ENCODE measurements around the gene TNXB. TPM values are rescaled to one million over a fixed set of nuclear protein-coding genes. Genes with fewer than 3 reads are reported as not detected.
"Not testable (repeated sequence)": the region's sequence is repeated elsewhere in the genome, so short reads cannot be mapped to it uniquely, and the experiment has no call there.

Gene TNXB
- total and polyA plus RNA-seq, 7 experiments from 2014 or later, result 0.43 to 17.2 (median 12.5) TPM; not detected in 1

DNA sequence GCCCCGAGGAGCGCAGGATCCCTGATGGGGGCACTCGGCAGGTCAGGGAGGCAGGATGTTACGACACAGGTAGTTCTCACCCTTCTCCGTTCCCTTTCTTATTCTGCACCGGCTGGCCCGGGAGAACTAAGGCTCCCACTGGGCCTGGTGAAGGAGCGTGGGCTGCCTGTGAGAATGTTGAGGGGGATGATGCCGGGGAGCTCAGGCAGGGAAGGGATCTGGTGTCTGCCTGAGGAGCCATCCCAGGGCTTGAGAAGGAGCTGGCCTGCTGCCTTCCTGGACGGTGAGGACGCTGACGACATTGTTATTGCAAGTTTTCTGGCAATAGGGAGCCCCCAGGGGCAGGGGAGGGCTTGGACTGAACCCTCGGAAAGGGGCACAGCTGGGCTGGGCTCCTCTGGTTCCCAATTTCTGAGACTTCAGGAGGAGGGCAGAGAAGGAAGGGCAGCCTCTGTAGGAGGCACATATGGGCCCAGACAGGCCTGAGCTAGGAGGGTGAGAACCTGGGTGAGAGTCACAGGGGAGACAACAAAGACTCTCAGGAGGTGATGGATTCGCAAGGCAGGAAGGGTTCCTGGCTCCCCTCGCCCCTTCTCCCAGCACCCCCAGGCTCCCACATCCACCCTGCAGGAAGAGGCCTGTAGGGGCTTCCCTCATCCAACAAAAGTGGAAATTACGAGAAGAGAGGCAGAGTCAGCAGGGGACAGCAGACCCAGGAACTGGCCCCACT lies 38.2 kb downstream of the TNXB start:
- Histone ChIP-seq H3K4me1 (ENCODE audit: control insufficient read depth in 2 of 2, insufficient read depth in 2 of 2, low read length in 2 of 2) (no peaks in the 10 kb centered on the region), H3K27ac (ENCODE audit: low read depth, low read length) (no peak overlapping the region), H3K9me3 (ENCODE audit: control insufficient read depth in 2 of 3, low read length in 3 of 3) (no peaks in the 10 kb centered on the region), H3K36me3 (ENCODE audit: control insufficient read depth in 2 of 3, insufficient read depth in 3 of 3, low read length in 3 of 3) (no peaks in the 10 kb centered on the region), H3K4me3 (ENCODE audit: low read length) (no peak overlapping the region), H3K27me3 (ENCODE audit: control insufficient read depth in 2 of 2, insufficient read depth in 2 of 2, low read length in 2 of 2) (no peaks in the 10 kb centered on the region)
- Mint-ChIP-seq H3K27me3 (peaks cover 0 to 11% (median 0%) of the 10 kb centered on the region in 5 donors), H3K36me3 (peaks cover 0 to 15% (median 8%) of the 10 kb centered on the region in 5 donors), H3K9me3 (no peaks in the 10 kb centered on the region), H3K4me3 (no peak overlapping the region), H3K4me1 (peaks cover 0 to 3% (median 0%) of the 10 kb centered on the region in 7 donors), H3K27ac (no peak overlapping the region)
- intact Hi-C loops (cut with micrococcal nuclease), result no loop called here
- ATAC-seq (no peak), DNase-seq (no peak)
- ChIA-PET POLR2A (no interaction called here), CTCF (no interaction called here)

DNA sequence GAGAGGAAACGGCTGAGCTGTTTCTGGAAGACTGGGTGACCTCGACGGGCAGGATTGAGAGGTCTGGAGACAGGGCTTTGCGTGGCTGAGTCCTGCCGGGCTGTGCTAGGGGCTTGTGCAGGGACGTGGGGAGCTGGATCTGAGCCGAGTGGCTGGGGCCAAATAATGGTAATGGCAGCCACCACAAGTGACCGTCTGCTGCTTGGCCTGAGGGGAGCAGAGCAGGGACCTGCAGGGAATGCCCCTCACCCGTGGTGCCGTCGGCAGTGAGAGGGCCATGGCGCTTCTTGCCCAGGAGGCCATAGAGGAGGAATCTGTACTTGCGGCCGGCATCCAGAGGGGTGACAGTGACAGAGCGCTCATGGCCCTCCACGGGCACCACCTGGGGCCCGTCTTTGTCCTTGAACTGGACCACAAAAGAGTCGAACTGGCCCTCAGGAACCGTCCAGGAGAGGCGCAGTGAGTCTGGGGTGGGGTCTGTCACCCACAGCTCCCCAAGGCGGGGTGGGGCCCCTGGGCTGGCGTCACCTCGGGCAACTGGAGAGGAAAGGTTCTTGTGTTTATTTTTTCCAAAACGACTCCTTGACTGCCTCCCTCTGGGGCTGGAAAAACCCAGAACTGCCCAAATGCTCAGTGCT lies 39.1 kb downstream of the TNXB start:
- Histone ChIP-seq H3K4me1 (ENCODE audit: control insufficient read depth in 2 of 2, insufficient read depth in 2 of 2, low read length in 2 of 2) (no peaks in the 10 kb centered on the region), H3K36me3 (ENCODE audit: control insufficient read depth in 2 of 3, insufficient read depth in 3 of 3, low read length in 3 of 3) (no peaks in the 10 kb centered on the region), H3K4me3 (ENCODE audit: low read length) (no peak overlapping the region), H3K9me3 (ENCODE audit: control insufficient read depth in 2 of 3, low read length in 3 of 3) (no peaks in the 10 kb centered on the region), H3K27me3 (ENCODE audit: control insufficient read depth in 2 of 2, insufficient read depth in 2 of 2, low read length in 2 of 2) (no peaks in the 10 kb centered on the region), H3K27ac (ENCODE audit: low read depth, low read length) (no peak overlapping the region)
- H3K4me1 Mint-ChIP-seq, result peaks cover 0 to 3% (median 0%) of the 10 kb centered on the region in 7 donors
- peaks cover 0 to 5% (median 0%) of the 10 kb centered on the region in 5 donors for H3K27me3 Mint-ChIP-seq
- DNase-seq (no peak), ATAC-seq (no peak)
- ChIA-PET CTCF (interaction anchor here (0.7 kb wide), 1 partner anchor 21 kb away, joined by 3 read pairs; no protein-coding TSS in a partner anchor), POLR2A (no interaction called here)
- H3K36me3 Mint-ChIP-seq, result peaks cover 0 to 13% (median 3%) of the 10 kb centered on the region in 5 donors
- H3K9me3 Mint-ChIP-seq, result no peaks in the 10 kb centered on the region
- H3K4me3 Mint-ChIP-seq, result no peak overlapping the region
- H3K27ac Mint-ChIP-seq, result no peak overlapping the region
- intact Hi-C loops (cut with micrococcal nuclease), result no loop called here

DNA sequence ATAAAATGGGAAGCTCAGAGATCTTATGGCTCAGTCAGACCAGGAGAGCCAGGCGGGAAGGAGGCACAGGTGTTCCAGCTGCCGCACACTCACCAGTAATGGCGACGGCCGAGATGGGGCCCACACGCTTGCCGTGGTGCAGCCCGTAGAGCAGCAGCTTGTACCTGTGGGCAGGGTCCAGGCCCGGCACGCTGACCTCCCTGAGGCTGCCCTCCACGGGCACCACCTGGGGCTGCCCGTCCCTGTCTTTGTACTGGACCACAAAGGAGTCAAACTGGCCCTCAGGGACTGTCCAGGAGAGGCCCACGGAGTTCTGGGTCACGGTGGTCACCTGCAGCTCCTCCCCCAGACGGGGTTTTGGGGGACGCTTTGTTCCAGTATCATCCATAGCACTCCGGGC lies 39.7 kb downstream of the TNXB start:
- Mint-ChIP-seq H3K9me3 (no peaks in the 10 kb centered on the region), H3K36me3 (peaks cover 0 to 11% (median 0%) of the 10 kb centered on the region in 5 donors), H3K27me3 (peaks cover 0 to 4% (median 0%) of the 10 kb centered on the region in 5 donors), H3K4me3 (no peak overlapping the region), H3K4me1 (peaks cover 0 to 3% (median 0%) of the 10 kb centered on the region in 7 donors), H3K27ac (no peak overlapping the region)
- no peak overlapping the region for H3K4me3 ChIP-seq (ENCODE audit: low read length)
- no peaks in the 10 kb centered on the region for H3K4me1 ChIP-seq (ENCODE audit: control insufficient read depth in 2 of 2, insufficient read depth in 2 of 2, low read length in 2 of 2)
- H3K27me3 ChIP-seq (ENCODE audit: control insufficient read depth in 2 of 2, insufficient read depth in 2 of 2, low read length in 2 of 2), result no peaks in the 10 kb centered on the region
- POLR2A ChIA-PET, result no interaction called here
- ATAC-seq, result no peak
- CTCF ChIA-PET, result no interaction called here
- DNase-seq, result no peak
- H3K36me3 ChIP-seq (ENCODE audit: control insufficient read depth in 2 of 3, insufficient read depth in 3 of 3, low read length in 3 of 3), result no peaks in the 10 kb centered on the region
- H3K27ac ChIP-seq (ENCODE audit: low read depth, low read length), result no peak overlapping the region
- intact Hi-C loops (cut with micrococcal nuclease), result no loop called here
- H3K9me3 ChIP-seq (ENCODE audit: control insufficient read depth in 2 of 3, low read length in 3 of 3), result no peaks in the 10 kb centered on the region

DNA sequence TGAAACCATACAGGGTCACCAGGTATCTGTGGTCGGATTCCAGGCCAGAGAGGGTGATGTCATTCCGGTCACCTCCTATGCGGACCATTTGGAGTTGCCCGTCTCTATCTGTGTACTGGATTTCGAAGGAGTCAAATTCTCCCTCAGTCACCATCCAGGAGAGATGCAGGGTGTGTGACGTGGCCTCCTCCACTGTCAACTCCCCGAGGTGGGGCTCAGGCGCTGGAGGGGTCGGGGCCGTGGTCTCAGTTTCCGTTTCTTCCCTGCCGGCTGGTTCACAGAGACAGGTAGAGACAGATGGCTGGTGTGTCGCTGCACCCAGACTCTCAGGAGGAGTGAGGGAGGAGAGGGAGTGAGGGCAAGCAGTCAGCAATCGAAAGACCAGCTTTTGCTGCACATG lies 40.3 kb downstream of the TNXB start:
- no peaks in the 10 kb centered on the region for H3K4me1 ChIP-seq (ENCODE audit: control insufficient read depth in 2 of 2, insufficient read depth in 2 of 2, low read length in 2 of 2)
- Mint-ChIP-seq H3K36me3 (peaks cover 0 to 13% (median 0%) of the 10 kb centered on the region in 5 donors), H3K4me3 (no peak overlapping the region), H3K27me3 (peaks cover 0 to 4% (median 0%) of the 10 kb centered on the region in 5 donors), H3K4me1 (peaks cover 0 to 3% (median 0%) of the 10 kb centered on the region in 7 donors), H3K9me3 (no peaks in the 10 kb centered on the region), H3K27ac (no peak overlapping the region)
- ATAC-seq (no peak), DNase-seq (no peak)
- H3K27me3 ChIP-seq (ENCODE audit: control insufficient read depth in 2 of 2, insufficient read depth in 2 of 2, low read length in 2 of 2), result no peaks in the 10 kb centered on the region
- H3K27ac ChIP-seq (ENCODE audit: low read depth, low read length), result no peak overlapping the region
- H3K36me3 ChIP-seq (ENCODE audit: control insufficient read depth in 2 of 3, insufficient read depth in 3 of 3, low read length in 3 of 3), result no peaks in the 10 kb centered on the region
- ChIA-PET POLR2A (no interaction called here), CTCF (no interaction called here)
- intact Hi-C loops (cut with micrococcal nuclease), result no loop called here
- no peak overlapping the region for H3K4me3 ChIP-seq (ENCODE audit: low read length)
- H3K9me3 ChIP-seq (ENCODE audit: control insufficient read depth in 2 of 3, low read length in 3 of 3), result no peaks in the 10 kb centered on the region

DNA sequence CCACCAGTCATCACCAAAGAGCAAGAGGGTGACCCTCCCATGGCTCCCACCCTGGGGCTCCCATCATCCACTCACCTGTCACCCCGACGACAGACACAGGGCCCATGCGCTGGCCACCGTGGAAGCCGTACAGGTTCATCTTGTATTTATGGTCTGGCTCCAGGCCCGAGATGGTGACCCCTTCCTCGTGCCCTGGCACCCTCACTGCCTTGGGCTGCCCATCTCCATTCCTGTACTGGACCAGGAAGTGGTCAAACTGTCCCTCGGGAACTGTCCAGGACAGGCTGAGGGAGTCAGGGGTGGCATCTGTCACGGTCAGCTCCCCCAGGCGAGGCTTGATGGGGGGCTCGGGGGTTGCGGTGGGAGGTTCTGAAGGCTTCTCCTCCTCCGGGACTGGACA lies 40.8 kb downstream of the TNXB start:
- H3K27me3 ChIP-seq (ENCODE audit: control insufficient read depth in 2 of 2, insufficient read depth in 2 of 2, low read length in 2 of 2); H3K27ac Mint-ChIP-seq; H3K4me3 ChIP-seq (ENCODE audit: low read length); POLR2A ChIA-PET; intact Hi-C loops (cut with micrococcal nuclease); H3K4me3 Mint-ChIP-seq; H3K27me3 Mint-ChIP-seq; H3K9me3 ChIP-seq (ENCODE audit: control insufficient read depth in 2 of 3, low read length in 3 of 3); CTCF ChIA-PET; H3K27ac ChIP-seq (ENCODE audit: low read depth, low read length); H3K4me1 ChIP-seq (ENCODE audit: control insufficient read depth in 2 of 2, insufficient read depth in 2 of 2, low read length in 2 of 2); H3K4me1 Mint-ChIP-seq; ATAC-seq; H3K36me3 ChIP-seq (ENCODE audit: control insufficient read depth in 2 of 3, insufficient read depth in 3 of 3, low read length in 3 of 3); H3K9me3 Mint-ChIP-seq; DNase-seq: not testable (repeated sequence)
- H3K36me3 Mint-ChIP-seq, result peaks cover 0 to 17% (median 0%) of the 10 kb centered on the region in 5 donors

DNA sequence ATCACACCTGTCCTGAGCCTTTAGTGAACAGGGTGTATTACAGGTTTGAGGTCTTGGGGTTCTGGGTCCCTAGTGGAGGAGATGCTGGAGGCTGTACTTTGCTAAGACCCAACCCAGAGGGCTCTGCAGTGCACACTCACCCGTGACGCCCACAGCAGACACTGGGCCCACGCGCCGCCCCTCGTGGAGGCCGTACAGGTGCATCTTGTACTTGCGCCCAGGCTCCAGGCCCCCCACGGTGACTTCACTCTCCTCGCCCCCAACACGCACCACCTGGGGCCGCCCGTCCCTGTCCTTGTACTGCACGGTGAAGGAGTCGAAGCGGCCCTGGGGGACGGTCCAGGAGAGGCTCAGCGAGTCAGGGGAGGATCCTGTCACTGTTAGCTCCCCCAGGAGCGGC lies 41.6 kb downstream of the TNXB start:
- H3K36me3 ChIP-seq (ENCODE audit: control insufficient read depth in 2 of 3, insufficient read depth in 3 of 3, low read length in 3 of 3); H3K27ac ChIP-seq (ENCODE audit: low read depth, low read length); H3K27ac Mint-ChIP-seq; intact Hi-C loops (cut with micrococcal nuclease); H3K27me3 ChIP-seq (ENCODE audit: control insufficient read depth in 2 of 2, insufficient read depth in 2 of 2, low read length in 2 of 2); CTCF ChIA-PET; DNase-seq; H3K4me1 Mint-ChIP-seq; H3K9me3 Mint-ChIP-seq; ATAC-seq; H3K27me3 Mint-ChIP-seq; H3K4me3 ChIP-seq (ENCODE audit: low read length); H3K9me3 ChIP-seq (ENCODE audit: control insufficient read depth in 2 of 3, low read length in 3 of 3); H3K4me3 Mint-ChIP-seq; POLR2A ChIA-PET; H3K4me1 ChIP-seq (ENCODE audit: control insufficient read depth in 2 of 2, insufficient read depth in 2 of 2, low read length in 2 of 2): not testable (repeated sequence)
- peaks cover 0 to 14% (median 0%) of the 10 kb centered on the region in 5 donors for H3K36me3 Mint-ChIP-seq

DNA sequence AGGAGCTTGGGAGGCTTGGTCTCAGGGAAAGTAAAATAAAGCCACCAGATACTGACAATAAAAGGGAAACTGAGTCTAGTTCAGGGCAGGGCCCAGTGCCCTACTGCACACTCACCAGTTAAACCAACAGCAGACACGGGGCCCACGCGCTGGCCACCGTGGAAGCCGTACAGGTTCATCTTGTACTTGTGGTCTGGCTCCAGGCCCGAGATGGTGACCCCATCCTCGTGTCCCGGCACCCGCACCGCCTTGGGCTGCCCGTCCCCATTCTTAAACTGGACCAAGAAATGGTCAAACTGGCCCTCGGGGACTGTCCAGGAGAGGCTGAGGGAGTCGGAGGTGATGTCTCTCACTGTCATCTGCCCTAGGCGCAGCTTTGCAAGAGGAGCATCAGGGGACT lies 44.4 kb downstream of the TNXB start:
- no peak overlapping the region for H3K4me3 Mint-ChIP-seq
- POLR2A ChIA-PET, result no interaction called here
- H3K4me1 Mint-ChIP-seq, result peaks cover 0 to 2% (median 0%) of the 10 kb centered on the region in 7 donors
- no peaks in the 10 kb centered on the region for H3K9me3 Mint-ChIP-seq
- no peak for DNase-seq
- ATAC-seq, result no peak
- Histone ChIP-seq H3K27me3 (ENCODE audit: control insufficient read depth in 2 of 2, insufficient read depth in 2 of 2, low read length in 2 of 2) (no peaks in the 10 kb centered on the region), H3K4me1 (ENCODE audit: control insufficient read depth in 2 of 2, insufficient read depth in 2 of 2, low read length in 2 of 2) (no peaks in the 10 kb centered on the region), H3K27ac (ENCODE audit: low read depth, low read length) (no peak overlapping the region), H3K4me3 (ENCODE audit: low read length) (no peak overlapping the region), H3K9me3 (ENCODE audit: control insufficient read depth in 2 of 3, low read length in 3 of 3) (no peaks in the 10 kb centered on the region), H3K36me3 (ENCODE audit: control insufficient read depth in 2 of 3, insufficient read depth in 3 of 3, low read length in 3 of 3) (no peaks in the 10 kb centered on the region)
- H3K27ac Mint-ChIP-seq, result no peak overlapping the region
- H3K27me3 Mint-ChIP-seq, result peaks cover 0 to 4% (median 0%) of the 10 kb centered on the region in 5 donors
- peaks cover 0 to 14% (median 0%) of the 10 kb centered on the region in 5 donors for H3K36me3 Mint-ChIP-seq
- intact Hi-C loops (cut with micrococcal nuclease), result no loop called here
- CTCF ChIA-PET, result no interaction called here

All from naive thymus-derived CD4-positive, alpha-beta T cell (primary cell).